CMK (cell line): ENCODE data around the gene TMEM191B.
"Not testable (repeated sequence)": the region's sequence is repeated elsewhere in the genome, so short reads cannot be mapped to it uniquely, and the experiment has no call there.

Source experiments
- DNase-seq: peaks from one replicate; pipeline ENCODE4 v3.0.0-alpha.2; 2010; ENCODE audit warnings: low read depth

Gene TMEM191B

DNA sequence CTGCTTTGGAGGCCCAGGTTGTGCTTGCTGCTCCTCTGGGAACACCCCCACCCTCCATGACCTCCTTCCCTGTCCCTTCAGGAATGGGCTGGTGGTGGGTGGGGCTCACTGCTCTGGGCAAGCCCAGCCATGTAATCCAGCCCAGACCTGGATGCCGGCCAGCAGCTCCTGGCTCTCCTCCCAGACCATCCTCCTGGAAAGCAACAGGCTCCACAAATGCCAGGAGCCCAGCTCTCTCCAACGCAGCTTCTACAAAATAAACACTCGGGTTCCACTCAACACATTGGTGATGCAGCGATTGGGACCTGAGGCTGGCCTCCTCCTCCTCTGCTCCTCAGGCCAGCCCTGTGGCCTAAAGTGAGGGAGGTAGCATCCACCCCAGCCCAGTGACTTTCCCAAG lies 30.9 kb downstream of the TMEM191B start:
- not testable (repeated sequence) for DNase-seq

DNA sequence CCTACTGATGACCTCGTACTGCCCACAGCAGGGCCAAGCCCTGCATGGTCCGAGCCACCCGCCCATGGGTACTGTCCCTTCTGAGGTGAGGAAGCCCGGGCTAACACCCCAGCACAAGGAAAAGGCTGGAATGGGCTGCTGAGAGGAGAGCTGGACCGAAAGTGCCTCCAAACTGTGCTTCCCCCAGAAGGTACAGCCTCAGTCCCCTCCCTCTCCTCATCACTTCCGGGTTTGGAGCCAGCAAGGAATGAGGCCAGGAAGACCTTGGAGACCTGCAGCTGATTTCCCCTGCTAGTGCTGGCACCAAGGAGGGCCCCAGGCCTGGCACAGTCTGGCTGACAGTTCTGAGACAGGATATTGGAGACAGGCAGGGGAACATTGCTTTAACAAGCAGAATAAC lies 31.3 kb downstream of the TMEM191B start:
- not testable (repeated sequence) for DNase-seq

DNA sequence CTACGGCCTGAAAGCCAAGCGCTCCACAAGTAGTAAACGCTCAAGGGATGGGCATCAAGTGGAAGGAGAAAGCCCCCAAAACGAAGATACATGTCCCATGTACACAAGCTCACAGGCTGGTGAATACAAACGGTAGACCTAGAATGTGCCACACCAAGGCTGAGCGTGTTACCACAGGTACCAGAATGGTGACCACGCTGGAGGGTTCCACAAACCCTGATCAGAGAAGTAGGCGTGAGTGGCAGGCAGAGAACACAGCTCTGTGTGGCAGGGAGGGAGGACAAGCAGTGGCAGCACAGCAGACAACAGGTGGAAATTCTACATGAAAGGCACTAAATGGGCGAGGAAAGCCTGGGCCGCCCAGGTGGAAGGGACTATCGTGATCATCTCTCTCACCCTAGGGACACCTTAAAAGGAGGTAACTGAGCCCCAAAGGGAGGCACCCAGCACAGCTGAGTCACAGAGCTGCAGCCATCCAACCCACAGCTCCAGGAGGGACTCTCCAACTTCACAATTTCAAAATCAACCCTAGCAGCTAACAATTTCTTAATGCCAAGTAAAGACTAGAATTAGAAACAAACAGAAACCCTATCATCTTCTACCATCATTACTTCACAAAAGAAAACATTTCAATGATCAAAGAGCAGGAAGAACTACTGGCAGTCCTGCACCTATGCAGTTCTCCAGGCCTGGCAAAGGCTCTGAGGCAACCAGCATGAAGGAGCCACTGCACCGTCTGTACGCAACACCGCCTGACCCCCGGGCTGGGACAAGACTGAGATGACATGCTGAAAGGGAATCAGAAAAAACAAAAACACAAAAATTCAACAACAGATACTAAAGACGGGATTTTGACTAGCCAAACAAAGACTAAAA lies 32.7 kb downstream of the TMEM191B start:
- DNase-seq: not testable (repeated sequence)

DNA sequence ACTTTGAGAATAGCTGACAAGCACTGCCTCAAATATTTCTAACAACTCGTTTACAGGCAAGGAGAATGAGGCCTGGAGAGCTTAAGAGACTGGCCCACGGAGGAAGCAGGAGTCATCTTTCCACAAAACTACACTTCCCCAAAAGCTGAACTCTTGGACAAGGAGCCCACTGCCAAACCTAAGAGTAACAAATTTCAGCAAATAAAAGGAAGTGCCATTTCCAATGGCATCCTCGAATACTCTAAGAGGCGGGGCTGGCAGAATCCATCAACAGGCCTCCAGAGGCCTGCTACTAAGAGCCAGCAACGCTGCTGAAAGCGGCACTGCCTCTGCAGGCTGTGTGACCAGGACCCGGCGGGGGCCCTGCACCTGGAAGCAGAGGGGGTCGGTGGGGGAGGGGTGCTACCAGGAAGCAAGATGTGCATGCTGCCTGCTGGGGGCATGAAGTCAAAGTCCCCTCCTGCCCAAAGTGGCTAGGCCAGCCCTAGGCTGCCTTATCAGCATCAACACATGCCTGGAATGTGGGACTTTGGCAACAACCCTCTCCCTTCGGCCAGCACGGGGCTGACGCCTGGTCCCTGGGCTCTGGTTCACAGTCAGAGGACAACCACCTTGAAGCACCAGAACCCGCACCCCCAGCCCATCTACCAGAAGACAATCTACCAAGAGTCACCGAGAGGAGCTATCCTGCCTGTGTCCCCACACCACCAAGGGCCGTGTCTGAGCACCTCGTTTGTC lies 43.1 kb downstream of the TMEM191B start:
- not testable (repeated sequence) for DNase-seq

DNA sequence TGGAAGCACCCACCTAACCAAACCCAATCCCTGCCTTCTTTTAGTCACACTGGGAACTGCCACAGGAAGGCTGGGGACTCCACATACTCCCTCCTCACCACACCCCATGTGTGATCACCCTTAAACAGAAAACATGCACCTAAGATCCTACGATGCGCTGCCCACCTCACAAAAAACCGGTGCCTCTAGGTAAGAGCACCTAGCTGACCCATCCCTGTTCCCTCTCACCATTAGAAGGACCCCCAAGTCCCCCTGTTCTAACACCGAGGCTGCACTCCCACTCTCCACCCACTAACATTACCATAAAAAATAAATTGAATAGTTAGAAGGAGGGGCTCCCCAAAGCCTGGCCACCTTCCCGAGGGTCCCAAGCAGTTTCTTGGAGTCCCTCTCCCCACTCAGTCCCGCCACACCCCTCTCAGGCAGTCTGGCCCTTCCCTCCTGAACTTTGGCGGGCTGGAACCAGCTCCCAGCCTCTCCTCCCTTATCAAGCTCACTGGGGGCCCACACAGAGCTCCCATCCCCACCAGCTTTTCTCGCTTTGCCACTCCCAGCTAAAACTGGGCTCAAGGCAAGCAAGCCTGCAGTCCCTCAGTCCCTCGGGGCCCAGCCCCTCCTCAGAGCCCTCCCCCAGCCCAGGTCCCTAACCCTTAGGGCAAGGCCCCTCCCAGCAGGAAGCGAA lies 46.0 kb downstream of the TMEM191B start:
- DNase-seq: not testable (repeated sequence)

DNA sequence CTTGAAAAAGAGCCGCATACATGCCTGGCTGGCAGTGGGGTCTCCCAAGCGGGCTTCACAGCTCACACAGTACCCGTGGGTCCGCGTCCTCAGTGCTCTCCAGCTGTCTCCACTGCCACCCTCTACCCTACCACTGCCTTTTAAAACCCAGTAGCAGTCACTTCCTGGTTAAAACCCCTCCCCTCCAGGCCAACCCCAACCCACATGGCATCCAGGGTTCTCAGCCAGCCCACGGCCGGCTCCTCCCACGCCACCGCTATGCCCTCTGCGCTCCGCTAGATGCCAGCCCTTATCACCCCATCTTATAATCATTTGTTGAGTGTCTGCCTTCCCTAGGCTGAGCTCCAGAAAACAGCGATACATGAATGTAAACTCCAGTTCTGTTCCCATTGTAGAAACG lies 47.0 kb downstream of the TMEM191B start:
- not testable (repeated sequence) for DNase-seq

DNA sequence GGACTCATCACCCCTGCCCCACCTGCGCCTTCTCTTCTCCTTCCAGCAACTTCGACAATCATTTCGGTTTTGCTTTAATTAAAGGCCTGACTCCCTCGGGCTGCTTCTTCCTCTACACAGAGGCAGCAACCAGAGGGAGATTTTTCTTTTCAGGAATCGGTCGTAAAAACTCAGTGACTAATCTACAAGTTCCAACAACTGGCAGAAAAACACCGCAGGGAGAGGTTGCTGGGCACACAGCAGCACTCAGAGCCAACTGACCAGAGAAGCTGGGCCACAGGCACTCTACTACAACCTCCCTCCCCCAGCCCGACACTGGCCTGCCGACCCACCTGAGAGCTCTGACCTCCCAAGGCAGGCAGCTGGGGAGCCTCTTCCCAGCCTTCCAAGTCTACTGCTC lies 48.1 kb downstream of the TMEM191B start:
- not testable (repeated sequence) for DNase-seq

DNA sequence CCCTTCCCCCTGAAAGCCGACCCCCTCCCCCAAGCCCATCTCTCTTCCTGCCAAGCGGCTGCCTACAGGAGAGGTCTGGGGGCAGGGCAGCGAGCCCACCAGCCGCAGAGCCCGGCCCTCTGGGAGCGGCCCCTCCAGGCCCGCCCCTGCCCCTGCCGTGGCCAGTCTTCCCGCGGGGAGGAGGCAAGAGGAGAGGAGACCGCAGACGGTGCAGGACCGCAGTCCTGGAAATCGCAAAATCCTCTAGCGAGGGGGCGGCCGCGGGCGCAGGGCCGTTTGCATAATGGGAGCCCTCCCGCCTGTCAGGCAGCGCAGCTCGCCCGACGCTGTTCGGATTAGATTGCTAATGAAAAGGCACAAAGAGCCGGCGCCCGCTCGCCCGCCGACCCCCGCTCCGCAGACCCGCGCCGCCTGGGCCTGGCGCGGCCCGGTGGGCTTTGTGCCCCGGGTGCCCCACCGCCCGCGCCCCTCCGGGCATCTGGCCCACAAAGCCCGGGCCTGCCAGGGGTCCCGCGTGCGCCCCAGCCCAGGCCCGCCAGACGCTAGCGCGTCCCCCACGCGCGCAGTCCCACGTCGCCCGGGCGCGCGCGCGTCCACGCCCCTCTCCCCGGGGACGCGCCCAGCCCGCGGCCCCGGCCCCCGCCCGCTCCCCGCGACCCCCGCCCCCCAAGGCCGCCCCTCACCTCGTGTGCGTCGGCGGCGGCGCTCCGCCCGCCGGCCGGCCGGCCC lies 49.7 kb downstream of the TMEM191B start:
- DNase-seq: not testable (repeated sequence)

DNA sequence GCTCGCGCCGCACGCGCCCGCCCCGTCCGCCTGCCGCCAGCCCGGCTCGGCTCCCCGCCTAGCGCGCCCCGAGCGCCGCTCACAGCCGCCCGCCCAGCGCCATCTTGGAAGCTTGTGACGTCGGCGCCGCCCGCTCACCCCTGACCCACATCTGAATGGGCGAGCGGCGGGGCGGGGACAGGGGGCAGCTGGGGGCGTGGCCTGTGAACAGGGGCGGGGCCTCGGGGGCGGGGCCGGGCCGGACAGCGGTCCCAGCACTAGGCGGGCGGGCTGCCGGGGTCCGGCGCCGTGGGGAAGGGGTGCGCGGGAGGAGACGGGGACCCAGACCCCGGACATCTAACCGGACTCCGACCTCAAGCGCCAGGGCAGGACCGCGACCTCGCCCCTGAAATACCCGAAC lies 50.2 kb downstream of the TMEM191B start:
- peak; percentile 9 for DNase-seq
